ENCODE data around the gene MAPKAP1. TPM values are rescaled to one million over a fixed set of nuclear protein-coding genes. Genes with fewer than 3 reads are reported as not detected.

Gene MAPKAP1
- total RNA-seq, 1 donor from 2014 or later: 127 TPM

GRCh38 chr9:125609744-125610143 is 97.3 kb downstream of the MAPKAP1 start:
- DNase-seq: no peak
- H3K36me3 ChIP-seq: no peaks in the 10 kb centered on the region
- TF ChIP-seq, protein P1, sequence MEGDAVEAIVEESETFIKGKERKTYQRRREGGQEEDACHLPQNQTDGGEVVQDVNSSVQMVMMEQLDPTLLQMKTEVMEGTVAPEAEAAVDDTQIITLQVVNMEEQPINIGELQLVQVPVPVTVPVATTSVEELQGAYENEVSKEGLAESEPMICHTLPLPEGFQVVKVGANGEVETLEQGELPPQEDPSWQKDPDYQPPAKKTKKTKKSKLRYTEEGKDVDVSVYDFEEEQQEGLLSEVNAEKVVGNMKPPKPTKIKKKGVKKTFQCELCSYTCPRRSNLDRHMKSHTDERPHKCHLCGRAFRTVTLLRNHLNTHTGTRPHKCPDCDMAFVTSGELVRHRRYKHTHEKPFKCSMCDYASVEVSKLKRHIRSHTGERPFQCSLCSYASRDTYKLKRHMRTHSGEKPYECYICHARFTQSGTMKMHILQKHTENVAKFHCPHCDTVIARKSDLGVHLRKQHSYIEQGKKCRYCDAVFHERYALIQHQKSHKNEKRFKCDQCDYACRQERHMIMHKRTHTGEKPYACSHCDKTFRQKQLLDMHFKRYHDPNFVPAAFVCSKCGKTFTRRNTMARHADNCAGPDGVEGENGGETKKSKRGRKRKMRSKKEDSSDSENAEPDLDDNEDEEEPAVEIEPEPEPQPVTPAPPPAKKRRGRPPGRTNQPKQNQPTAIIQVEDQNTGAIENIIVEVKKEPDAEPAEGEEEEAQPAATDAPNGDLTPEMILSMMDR (IDR thresholded peaks at IDR 0.05; ENCODE audit: borderline replicate concordance): no peak
- no peak overlapping the region for H3K4me3 ChIP-seq
- no peaks in the 10 kb centered on the region for H3K27me3 ChIP-seq (ENCODE audit: low read depth)
- no peaks in the 10 kb centered on the region for H3K9me3 ChIP-seq (replicated peaks)
- peaks cover 27% of the 10 kb centered on the region for H3K4me1 ChIP-seq
- no peak overlapping the region for H3K27ac ChIP-seq (replicated peaks)
- intact Hi-C loops (cut with micrococcal nuclease): no loop called here

- DNase-seq: no peak
- intact Hi-C loops (cut with micrococcal nuclease): no loop called here
Measured at GRCh38 chr9:125608489-125609224, 98.4 kb downstream of the MAPKAP1 start.

DNA sequence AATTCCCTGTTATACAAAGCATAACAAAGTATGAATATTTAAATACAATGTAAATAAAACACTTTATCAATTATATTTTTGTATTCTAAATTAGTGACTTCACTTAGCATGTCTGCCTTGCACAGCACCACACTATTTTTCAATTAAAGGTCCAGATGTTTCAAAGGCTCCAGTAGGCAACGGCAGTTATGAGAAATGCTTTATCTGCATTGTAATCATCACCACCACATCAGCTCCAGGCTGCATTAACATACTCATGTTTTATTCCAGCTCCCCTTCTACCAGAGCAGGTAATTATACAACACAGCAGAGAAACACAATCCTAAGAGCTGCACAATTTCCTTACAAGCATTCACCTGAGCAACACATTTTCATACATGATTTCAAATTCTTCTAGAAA is 102.8 kb downstream of the MAPKAP1 start:
- DNase-seq: no peak
- H3K36me3 ChIP-seq: no peaks in the 10 kb centered on the region
- H3K27me3 ChIP-seq (ENCODE audit: low read depth): no peaks in the 10 kb centered on the region
- H3K9me3 ChIP-seq (replicated peaks): no peaks in the 10 kb centered on the region
- intact Hi-C loops (cut with micrococcal nuclease): no loop called here
- no peak overlapping the region for H3K27ac ChIP-seq (replicated peaks)
- H3K4me3 ChIP-seq: no peak overlapping the region
- H3K4me1 ChIP-seq: peaks cover 12% of the 10 kb centered on the region
- TF ChIP-seq, protein P1 (IDR thresholded peaks at IDR 0.05; ENCODE audit: borderline replicate concordance): no peak

More at GRCh38 chr9:125608489-125609224, 98.4 kb downstream of the MAPKAP1 start:
- Histone ChIP-seq H3K9me3 (replicated peaks) (no peaks in the 10 kb centered on the region), H3K27ac (replicated peaks) (no peak overlapping the region), H3K36me3 (no peaks in the 10 kb centered on the region), H3K4me3 (no peak overlapping the region), H3K27me3 (ENCODE audit: low read depth) (no peaks in the 10 kb centered on the region), H3K4me1 (peaks cover 26% of the 10 kb centered on the region)
- TF ChIP-seq, protein P1 (IDR thresholded peaks at IDR 0.05; ENCODE audit: borderline replicate concordance): no peak

GRCh38 chr9:125603478-125604021 is 103.5 kb downstream of the MAPKAP1 start:
- DNase-seq: no peak
- no peak overlapping the region for H3K27ac ChIP-seq (replicated peaks)
- no peaks in the 10 kb centered on the region for H3K36me3 ChIP-seq
- H3K9me3 ChIP-seq (replicated peaks): no peaks in the 10 kb centered on the region
- intact Hi-C loops (cut with micrococcal nuclease): no loop called here
- H3K4me3 ChIP-seq: no peak overlapping the region
- TF ChIP-seq, protein P1 (IDR thresholded peaks at IDR 0.05; ENCODE audit: borderline replicate concordance): no peak
- peaks cover 6% of the 10 kb centered on the region for H3K4me1 ChIP-seq
- H3K27me3 ChIP-seq (ENCODE audit: low read depth): no peaks in the 10 kb centered on the region

GRCh38 chr9:125601961-125602360 is 105.0 kb downstream of the MAPKAP1 start:
- no peaks in the 10 kb centered on the region for H3K27me3 ChIP-seq (ENCODE audit: low read depth)
- no peak overlapping the region for H3K27ac ChIP-seq (replicated peaks)
- TF ChIP-seq, protein P1 (IDR thresholded peaks at IDR 0.05; ENCODE audit: borderline replicate concordance): no peak
- H3K36me3 ChIP-seq: no peaks in the 10 kb centered on the region
- no peaks in the 10 kb centered on the region for H3K4me1 ChIP-seq
- DNase-seq: no peak
- intact Hi-C loops (cut with micrococcal nuclease): no loop called here
- H3K4me3 ChIP-seq: no peak overlapping the region
- H3K9me3 ChIP-seq (replicated peaks): no peaks in the 10 kb centered on the region

Data from left ventricle myocardium inferior (tissue), 1 donor.